Measurements from ENCODE around the gene WNT2B.

The WNT2B gene

DNA sequence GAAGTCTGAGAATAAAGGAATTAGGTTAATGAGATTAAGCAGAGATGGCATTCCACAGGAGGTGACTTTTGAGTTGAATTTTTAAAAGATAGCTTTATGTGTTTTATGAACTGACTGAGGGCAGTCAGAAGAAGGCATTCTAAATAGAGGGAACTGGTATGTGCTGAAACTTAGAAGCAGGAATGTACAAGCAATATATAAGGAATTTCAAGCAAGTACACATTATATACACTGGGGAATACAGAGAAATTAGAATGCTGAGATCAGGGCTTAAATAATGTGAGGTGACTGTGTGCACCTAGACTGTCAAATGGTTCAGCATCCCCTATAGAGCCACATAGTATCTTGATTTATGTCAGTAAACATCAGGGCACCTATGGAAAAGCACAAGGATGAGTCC, 19.3 kb downstream of the WNT2B start:
- DNase-seq (ENCODE audit: low read depth) = no peak

DNA sequence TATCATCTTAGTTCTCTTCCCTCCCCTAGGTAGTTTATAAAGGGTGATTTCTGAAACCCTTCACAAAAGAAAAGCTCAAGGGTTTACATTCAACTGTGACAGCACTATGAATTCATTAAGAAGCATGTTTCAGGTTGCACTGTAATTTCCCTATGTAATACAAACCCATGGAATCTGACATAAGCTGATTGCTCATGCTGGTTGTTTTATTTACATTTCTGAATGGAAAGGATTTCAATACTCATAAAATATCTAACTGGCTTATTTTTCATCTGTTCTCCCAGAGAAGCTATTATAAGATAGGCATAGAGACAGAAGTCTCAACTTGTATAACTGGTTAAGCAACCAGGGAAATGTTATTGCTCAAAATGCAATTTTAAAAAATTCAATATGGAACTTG, 20.5 kb downstream of the WNT2B start:
- no peak for DNase-seq (ENCODE audit: low read depth)

DNA sequence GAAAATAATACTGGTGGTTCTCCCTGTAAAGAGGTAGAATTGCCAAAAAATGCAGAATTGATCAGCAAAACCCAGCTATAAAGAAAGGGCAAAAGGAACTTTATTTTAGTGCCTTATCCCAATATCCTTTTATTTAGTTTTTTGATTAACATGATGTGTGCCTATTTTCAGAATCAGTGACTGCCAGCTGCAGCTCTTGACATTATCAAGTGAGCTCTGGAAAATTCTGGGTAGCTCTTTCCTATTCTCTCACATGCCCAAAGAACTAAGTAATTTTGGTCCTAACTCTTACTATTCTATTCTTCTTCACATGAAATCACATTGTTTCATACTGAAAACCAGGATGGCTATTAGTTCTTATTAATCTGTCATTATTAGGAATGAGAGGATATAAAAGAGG, 22.1 kb downstream of the WNT2B start:
- DNase-seq (ENCODE audit: low read depth) = no peak

DNA sequence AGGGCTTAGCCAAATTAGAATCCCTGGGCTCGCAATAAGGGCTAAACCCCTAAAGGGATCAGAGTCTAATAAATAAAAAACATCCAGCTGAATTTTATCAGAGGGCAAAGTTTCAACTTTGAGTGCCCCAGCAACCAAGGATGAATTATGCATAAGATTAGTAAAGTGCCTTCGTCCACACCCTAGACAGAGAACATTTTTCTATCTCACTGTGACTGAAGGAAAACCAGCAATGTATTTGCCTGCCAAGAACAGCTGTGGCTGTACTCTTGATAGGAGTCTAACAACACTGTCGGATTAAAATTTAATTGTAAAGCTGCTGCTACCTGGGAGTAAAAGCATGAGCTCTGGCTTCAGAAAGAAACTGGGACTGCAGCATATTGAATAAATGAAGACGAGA, 23.3 kb downstream of the WNT2B start:
- DNase-seq (ENCODE audit: low read depth) = no peak

DNA sequence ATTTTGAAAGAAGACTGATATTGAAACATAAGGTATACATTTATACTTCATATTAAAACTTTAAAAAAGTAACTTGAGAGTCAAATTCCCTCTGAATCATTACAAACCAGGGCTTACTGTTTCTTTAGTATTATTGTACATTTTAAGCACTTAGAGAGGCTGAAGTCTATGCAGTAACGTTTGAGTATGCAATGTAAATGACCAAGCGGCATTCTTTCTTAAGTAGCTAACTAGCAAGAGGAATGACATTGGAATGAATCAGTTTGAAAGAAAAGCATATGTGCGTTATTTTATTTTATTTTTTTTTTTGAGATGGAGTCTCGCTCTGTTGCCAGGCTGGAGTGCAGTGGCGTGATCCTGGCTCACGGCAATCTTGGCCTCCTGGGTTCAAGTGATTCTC, 24.3 kb downstream of the WNT2B start:
- no peak for DNase-seq (ENCODE audit: low read depth)

DNA sequence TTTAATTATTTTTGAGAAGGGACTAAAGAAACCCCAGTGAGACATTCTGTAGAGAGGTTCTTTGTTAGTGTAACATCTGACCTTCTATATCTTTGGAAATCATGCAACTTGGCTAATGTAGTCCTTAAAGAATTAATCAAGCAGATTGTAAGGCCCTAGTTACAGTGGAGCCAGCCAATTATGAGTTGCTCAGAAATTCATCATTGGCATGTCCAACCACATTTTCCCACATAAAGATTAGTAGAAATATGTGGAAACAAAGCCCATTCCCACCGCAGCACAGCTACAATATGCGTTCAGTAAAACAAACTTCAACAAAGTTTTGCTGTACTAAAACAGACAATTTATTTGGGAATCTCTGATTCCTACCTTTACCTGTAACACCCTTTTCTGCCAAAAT, 27.8 kb downstream of the WNT2B start:
- DNase-seq (ENCODE audit: low read depth) = peak; percentile 67

DNA sequence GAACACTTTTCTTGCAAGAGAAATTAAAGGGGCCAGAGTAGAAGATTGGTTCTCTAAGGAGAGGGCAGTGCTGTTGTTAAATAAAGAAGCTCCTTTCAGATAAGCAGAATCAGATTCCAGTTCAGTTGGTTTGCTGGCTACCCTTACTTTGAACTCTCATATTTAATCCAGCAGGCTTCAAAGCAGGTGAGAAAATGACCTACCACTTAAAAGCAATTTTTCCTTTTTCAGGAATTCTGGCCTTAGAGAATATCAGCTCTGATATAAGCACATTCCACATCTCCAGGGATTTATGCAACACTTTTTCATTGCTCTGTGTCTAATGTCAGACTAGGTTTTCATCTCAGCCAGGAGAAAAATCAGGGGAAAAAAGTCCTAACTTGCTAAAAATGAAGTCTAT, 28.7 kb downstream of the WNT2B start:
- no peak for DNase-seq (ENCODE audit: low read depth)

DNA sequence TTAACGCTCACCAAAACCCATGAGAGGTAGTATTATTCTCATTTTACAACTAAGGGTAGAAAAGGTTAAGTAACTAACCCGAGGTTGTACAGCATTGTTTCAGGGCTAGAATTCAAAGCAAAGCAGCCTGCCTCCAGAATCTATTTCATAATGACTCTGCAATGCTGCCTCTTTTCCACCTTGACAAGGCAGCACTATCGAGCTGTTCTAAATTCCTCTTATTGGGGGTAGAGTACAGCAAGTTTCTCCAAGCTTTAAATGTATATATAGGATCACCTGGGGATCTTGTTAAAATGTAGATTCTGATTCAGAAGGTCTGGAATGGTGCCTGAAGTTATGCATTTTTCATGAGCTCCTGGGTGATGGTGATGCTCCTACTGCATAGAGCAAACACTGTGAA, 30.1 kb downstream of the WNT2B start:
- no peak for DNase-seq (ENCODE audit: low read depth)

DNA sequence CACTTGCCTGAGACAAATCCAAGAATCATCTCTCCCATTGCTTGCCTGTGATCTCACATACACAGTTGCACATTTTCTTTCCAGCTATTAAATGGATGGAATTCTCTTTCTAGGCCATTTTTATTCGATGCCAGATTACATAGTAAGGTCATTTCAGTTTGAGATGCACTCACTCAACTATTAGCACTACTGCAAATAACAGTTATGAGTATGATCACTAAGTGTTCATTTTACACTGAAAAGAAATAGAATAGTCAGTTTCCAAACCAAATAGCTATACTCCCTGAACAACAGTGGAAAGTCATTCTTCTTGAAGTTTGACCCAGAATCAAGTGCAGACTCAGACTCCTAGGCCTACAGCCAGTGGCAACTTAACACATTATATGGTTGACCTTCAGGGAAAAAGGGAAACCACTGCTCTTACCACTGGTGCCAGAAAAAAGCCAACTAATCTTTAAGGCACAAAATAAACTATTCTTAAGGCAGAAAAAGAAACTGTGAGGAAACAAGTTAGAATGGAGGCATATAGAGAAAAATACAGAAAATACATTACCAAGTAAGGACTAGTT, 31.5 kb downstream of the WNT2B start:
- no peak for DNase-seq (ENCODE audit: low read depth)

DNA sequence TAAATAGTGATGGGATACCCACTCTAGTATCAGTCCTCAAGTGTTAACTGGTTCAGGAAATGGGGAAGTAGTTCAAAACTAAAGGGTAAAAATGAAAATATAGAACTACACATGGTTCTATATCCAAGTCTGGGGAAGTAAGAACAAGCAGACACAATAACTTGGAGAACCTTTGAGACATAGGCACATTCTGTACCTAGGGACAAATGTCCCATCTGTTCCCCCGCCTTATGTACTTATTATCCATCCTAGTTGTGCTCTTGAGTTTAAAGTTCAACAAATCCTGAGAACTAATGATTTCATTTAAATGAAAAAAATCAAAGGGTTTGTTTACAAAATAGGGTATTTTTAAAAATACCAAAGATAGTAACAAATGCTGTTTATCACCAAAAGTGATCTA, 32.5 kb downstream of the WNT2B start:
- DNase-seq (ENCODE audit: low read depth) = no peak

DNA sequence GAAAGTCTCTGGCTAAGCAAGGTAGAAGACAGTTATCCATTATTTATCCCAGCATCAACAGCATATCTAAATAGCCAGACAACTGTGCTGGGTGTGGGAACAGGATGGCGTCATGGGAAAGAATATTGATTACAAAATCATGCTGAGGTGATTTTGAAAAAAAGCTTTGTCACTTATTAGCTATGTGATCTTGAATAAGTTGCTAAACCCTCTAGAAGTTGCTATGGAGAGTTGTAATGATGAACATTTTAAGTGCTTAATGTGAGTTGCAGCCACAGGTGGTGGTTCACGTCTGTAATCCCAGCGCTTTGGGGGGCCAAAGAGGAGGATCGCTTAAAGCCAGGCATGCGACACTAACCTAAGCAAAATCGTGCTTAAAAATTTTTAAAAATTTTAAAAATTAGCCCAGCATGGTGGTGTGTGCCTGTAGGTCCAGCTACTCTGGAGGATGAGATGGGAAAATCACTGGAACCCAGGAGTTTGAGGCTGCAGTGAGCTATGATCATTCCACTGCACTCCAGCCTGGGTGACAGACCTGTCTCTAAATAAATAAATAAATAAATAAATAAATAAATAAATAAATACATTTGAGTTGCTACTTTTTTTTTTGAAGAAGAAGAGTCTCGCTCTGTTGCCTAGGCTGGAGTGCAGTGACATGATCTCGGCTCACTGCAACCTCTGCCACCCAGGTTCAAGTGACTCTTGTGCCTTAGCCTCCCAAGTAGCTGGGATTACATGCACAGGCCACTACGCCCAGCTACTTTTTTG, 33.6 kb downstream of the WNT2B start:
- no peak for DNase-seq (ENCODE audit: low read depth)

DNA sequence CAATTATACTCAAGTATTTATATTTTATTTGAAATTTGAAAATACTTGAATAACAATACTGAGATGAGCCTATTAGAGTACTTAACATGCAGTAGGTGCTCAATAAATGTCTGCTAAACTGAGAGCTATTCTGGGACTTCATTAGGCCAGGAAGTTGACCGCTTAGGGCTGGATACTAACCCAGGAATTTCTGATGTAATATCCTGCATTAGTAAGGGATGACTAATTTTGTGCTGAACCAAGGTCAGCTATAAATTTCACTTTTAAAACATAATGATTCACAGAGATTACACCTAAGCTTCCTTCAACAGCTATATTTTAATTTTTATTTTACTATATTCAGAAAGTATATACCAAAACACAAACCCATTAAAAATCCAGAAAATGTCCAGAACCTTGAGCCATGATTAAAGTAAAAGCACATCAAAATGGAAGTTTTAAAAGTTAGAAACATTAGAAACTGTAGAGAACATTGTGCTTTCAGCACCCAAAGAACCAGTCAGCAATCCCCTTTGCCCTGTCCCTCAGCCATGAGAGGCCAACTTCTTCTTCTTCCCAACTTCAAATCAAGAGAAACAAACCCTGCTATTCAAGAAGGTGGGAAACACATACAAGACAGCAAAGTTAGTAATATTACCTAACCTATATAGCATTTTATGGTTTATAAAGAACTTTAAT, 35.4 kb downstream of the WNT2B start:
- peak; percentile 81 for DNase-seq (ENCODE audit: low read depth)

DNA sequence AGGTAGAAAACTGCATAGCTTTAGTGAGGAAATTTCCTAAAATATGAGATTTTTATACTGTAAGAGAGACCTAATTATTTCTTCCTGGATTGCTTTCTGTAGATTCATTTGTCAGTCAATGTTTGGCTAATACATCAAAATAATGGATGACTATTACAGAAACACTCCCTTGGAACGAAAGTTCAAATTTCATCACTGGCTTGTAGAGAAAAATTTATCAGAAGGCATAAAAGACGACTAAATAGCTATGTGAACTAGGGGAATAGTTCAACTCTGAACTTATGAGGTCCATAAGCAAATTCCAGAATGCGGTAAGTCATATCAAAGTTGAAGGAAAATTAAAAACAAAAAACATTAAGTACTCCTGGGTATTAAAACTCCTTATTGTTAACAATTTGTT, 36.0 kb downstream of the WNT2B start:
- peak; percentile 55 for DNase-seq (ENCODE audit: low read depth)

DNA sequence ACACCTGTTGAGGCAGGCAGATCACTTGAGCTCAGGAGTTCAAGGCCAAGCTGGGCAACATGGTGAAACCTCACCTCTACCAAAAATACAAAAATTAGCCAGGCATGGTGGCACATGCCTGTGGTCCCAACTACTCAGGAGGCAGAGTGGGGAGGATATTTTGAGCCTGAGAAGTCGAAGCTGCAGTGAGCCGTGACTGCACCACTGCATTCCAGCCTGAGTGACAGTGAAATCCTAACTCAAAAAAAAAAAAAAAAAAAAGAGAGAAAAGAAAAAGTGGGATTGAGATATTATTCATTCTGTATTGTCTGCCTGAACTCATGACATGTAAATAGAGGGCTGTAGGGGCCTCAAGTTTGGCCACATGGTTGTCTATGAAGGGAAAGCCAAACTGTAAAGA, 37.3 kb downstream of the WNT2B start:
- DNase-seq (ENCODE audit: low read depth) = no peak

DNA sequence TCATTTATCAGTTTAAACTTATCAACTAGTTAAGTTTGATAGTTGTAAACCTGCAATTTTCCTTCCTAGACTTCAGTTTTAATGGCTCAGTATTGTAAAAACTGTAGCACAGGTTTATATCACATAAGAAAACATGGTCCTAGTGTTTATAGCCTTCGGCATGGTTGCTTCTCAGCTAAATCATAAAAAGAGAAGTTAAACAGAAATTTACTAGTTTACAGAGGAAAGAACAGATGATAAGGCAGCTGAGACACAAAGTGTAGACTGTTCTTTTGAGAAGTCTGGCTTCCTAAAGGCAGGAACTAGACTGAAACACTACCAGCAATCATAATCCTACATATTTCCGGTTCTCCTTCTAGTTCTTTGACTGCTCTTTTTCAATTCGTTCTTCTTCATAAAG, 39.8 kb downstream of the WNT2B start:
- DNase-seq (ENCODE audit: low read depth) = no peak

DNA sequence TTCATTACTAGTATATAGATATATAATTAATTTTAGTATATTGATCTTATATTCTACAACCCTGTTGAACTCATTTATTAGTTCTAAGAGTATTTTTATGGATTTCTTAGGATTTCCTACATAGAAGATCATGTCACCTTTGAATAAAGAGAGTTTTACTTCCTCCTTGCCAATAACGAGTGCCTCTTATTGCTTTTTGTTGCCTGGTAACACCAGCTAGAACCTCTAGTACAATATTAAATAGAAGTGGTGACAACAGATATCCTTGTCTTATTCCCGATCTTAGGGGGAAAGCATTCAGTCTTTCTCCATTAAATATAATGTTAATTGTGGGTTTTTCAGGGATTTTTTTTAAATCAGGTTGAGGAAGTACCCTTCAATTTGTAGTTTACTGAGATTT, 40.8 kb downstream of the WNT2B start:
- DNase-seq (ENCODE audit: low read depth) = no peak

DNA sequence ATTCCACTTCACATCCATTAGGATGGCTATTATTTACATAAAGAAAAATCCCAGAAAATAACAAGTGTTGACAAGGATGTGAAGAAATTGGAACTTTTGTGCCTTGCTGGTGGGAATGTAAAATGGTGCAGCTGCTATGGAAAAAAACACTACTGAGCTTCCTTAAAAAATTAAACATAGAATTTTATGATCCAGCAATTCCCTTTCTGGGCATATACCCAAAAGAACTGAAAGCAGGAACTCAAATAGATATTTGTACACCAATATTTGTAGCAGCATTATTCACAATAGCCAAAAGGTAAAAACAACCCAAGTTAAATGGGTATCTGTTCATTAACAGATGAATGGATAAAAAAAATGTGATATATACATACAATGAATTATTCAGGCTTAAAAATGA, 45.6 kb downstream of the WNT2B start:
- DNase-seq (ENCODE audit: low read depth) = no peak

DNA sequence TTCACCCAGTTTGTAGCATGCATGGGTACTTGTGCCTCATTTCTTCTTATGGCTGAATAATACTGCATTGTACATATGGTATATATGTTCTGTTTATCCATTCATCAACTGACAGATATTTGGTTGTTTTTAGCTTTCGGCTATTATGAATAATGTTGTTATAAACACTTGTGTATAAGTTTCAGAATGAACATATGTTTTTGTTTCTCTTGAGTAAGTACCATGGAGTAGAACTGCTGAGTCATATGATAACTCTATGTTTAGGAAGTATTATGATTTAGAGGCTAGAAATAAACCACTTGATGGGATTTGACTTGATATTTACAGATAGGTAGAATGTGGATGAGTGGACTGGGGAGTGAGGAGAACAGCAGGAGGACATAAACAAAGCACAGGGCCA, 48.6 kb downstream of the WNT2B start:
- no peak for DNase-seq (ENCODE audit: low read depth)

DNA sequence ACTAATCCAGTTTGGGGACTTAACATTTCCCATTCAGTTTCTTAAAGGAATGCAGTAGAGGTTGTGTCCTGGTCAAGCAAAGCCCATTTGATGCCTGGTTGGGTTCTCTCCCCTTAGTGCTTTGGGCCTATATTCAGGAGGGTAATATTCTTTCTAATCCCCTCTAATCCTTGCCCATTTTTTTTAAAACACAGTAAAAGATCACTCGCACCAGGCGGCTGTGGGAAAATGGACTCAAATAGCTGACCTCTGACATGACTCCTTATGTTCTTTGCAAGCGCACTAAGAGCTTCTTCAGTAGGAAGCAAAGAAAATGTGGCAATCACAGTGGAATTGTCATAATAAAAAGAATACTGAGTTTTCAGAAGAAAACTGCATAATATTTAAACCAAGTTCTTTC, 49.9 kb downstream of the WNT2B start:
- DNase-seq (ENCODE audit: low read depth) = no peak

DNA sequence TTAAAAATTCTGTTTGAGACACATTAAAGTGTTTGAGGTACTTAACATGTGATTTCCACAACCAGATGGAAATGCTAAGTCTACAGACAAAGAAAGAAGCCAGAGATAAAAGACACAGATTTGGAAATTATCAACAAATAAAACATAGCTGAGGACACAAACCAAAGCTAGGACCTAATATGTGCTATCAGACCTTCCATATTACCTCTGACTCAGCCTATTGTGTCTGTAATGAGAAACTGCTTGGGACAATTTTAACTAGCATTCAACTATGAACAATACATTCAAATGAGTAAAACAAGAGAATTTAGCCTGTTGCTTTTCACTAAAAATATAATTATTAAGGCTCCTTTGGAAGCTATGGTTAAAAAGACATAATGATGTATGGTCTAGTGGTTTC, 54.6 kb downstream of the WNT2B start:
- no peak for DNase-seq (ENCODE audit: low read depth)

DNA sequence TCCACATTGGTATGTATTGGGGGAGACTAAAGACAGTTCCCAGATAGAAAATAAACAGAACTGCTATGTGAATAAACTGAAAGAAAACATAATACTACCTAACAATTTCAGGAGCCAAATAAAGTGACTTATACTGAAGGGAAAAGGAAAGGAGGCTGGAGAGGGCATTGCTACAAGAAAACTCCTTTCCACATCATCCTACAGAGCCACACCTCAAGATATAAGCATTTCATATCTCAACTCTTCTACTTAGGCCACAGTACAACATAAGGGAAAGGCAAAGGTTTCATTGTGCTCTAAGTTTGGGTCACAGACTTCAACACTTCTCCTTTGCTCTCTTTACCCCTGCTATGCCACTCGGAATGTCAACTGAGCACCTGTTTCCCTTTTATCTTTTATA, 55.3 kb downstream of the WNT2B start:
- no peak for DNase-seq (ENCODE audit: low read depth)

DNA sequence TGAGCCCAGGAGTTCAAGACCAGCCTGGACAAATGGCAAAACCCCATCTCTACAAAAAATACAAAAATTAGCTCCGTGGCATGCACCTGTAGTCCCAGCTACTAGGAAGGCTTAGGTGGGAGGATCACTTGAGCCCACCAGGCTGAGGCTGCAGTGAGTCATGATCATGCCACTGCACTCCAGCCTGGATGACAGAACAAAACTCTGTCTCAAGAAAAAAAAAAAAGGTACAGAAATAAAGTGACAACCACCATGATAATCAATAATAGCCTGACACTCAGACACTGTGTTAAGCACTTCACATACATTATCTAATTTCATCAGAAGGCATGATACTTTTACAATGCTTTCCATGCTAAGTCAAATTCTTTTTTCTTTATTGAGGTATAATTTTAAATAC, 57.0 kb downstream of the WNT2B start:
- DNase-seq (ENCODE audit: low read depth) = no peak

DNA sequence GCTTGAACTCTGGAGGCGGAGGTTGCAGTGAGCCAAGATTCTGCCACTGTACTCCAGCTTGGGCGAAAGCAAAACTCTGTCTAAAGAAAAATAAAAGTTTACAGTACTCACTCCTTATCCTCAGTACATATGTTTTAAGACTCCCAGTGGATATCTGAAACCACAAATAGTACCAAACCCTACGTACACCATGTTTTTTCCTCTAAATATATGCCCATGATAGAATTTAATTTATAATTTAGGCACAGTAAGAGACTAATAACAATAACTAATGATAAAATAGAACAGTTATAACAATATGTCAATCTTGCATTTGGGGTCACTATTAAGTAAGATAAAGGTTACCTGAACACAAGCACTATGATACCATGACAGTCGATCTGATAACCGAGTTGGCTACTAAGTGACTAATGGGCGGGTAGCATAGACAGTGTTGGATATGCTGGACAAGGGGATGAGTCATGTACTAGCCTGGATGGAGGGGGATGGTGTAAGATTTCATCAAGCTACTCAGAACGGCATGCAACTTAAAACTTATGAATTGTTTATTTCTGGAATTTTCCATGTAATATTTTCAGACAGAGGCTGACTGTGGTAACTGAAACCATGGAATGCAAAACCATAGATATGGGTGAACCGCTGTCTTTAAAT, 66.5 kb downstream of the WNT2B start:
- DNase-seq (ENCODE audit: low read depth) = peak; percentile 31
